HG02852 (cell line): ENCODE data around the gene NPBWR2.

Experiments used
- ATAC-seq: cut with Tn5 transposase; IDR thresholded peaks from one replicate; pipeline ENCODE4 v1.9.1; 2021; ENCODE audit warnings: mild to moderate bottlenecking, moderate library complexity; ENCODE audit not compliant: unreplicated experiment

NPBWR2 gene

GRCh38 chr20:64075556-64075955 lies 31.8 kb downstream of the NPBWR2 start:
- no peak for ATAC-seq

- ATAC-seq = no peak
Observed at GRCh38 chr20:64074963-64075362, 32.4 kb downstream of the NPBWR2 start.

GRCh38 chr20:64074184-64074789 lies 33.1 kb downstream of the NPBWR2 start:
- ATAC-seq = no peak

- no peak for ATAC-seq
Observed at GRCh38 chr20:64073476-64074183, 33.7 kb downstream of the NPBWR2 start.

- no peak for ATAC-seq
Observed at GRCh38 chr20:64072498-64073063, 34.8 kb downstream of the NPBWR2 start.

GRCh38 chr20:64071341-64072332 lies 35.7 kb downstream of the NPBWR2 start:
- no peak for ATAC-seq

GRCh38 chr20:64070244-64070993 lies 36.9 kb downstream of the NPBWR2 start:
- no peak for ATAC-seq

GRCh38 chr20:64069614-64070243 lies 37.6 kb downstream of the NPBWR2 start:
- ATAC-seq = no peak

- no peak for ATAC-seq
Observed at GRCh38 chr20:64069209-64069613, 38.2 kb downstream of the NPBWR2 start.

- ATAC-seq = no peak
Observed at GRCh38 chr20:64068386-64069208, 38.8 kb downstream of the NPBWR2 start.

- no peak for ATAC-seq
Observed at GRCh38 chr20:64067733-64068307, 39.5 kb downstream of the NPBWR2 start.

GRCh38 chr20:64067005-64067632 lies 40.2 kb downstream of the NPBWR2 start:
- ATAC-seq = no peak

GRCh38 chr20:64065974-64066343 lies 41.4 kb downstream of the NPBWR2 start:
- no peak for ATAC-seq

- ATAC-seq = no peak
Observed at GRCh38 chr20:64065062-64065973, 42.0 kb downstream of the NPBWR2 start.

GRCh38 chr20:64064145-64064698 lies 43.1 kb downstream of the NPBWR2 start:
- ATAC-seq = no peak

- no peak for ATAC-seq
Observed at GRCh38 chr20:64063389-64064144, 43.8 kb downstream of the NPBWR2 start.
